Tibial artery (tissue), 4 donors: ENCODE data around the gene C2CD4D.

Experiments used
- DNase-seq, 2 donors: peaks; one replicate each; pipeline ENCODE4 v3.0.0-alpha.2; 2019
- H3K27ac ChIP-seq, 2 donors: fragments of 200-600 bp; sonication (generic) in 1 of 2; 1 replicate in 1 of 2; 2 replicates in 1 of 2; pipeline ENCODE4 v1.5.1; 2018 to 2019; ENCODE audit warnings: mild to moderate bottlenecking in 1 of 2
- H3K27me3 ChIP-seq, 2 donors: fragments of 200-600 bp; sonication (generic) in 1 of 2; one replicate each; pipeline versions ENCODE4 v1.5.1 to v1.6.0; 2016 to 2019
- H3K36me3 ChIP-seq, 3 donors: fragments of 200-600 bp; sonication (generic) in 2 of 3; one replicate each; pipeline ENCODE4 v1.5.1; 2016 to 2019; ENCODE audit warnings: mild to moderate bottlenecking in 2 of 3
- H3K4me1 ChIP-seq, 4 donors: fragments of 200-600 bp; sonication (generic) in 2 of 4; 1 replicate in 3 of 4; 2 replicates in 1 of 4; pipeline ENCODE4 v1.5.1; 2016 to 2019
- H3K4me3 ChIP-seq, 2 donors: fragments of 200-600 bp; sonication (generic) in 1 of 2; 1 replicate in 1 of 2; 2 replicates in 1 of 2; pipeline ENCODE4 v1.5.1; 2018 to 2019; ENCODE audit warnings: mild to moderate bottlenecking in 2 of 2
- H3K9me3 ChIP-seq, 3 donors: fragments of 200-600 bp; sonication (generic) in 1 of 3; one replicate each; pipeline ENCODE4 v1.5.1; 2016 to 2019
- intact Hi-C: fragments of 100-400 bp; cut with DNase I; formaldehyde crosslinking; loops from one replicate; pipeline ENCODE4 v1.15.0; 2023; ENCODE audit warnings: low total_unique reads
- TF ChIP-seq, protein P1 (sequence below), 2 experiments: fragments of 200-600 bp in 1 of 2; fragments of 450-650 bp in 1 of 2; IDR thresholded peaks; one replicate each; pipeline ENCODE4 v1.5.1; 2017 to 2019; ENCODE audit warnings: antibody characterized with exemption in 2 of 2, mild to moderate bottlenecking in 1 of 2, moderate library complexity in 1 of 2

C2CD4D gene

DNA sequence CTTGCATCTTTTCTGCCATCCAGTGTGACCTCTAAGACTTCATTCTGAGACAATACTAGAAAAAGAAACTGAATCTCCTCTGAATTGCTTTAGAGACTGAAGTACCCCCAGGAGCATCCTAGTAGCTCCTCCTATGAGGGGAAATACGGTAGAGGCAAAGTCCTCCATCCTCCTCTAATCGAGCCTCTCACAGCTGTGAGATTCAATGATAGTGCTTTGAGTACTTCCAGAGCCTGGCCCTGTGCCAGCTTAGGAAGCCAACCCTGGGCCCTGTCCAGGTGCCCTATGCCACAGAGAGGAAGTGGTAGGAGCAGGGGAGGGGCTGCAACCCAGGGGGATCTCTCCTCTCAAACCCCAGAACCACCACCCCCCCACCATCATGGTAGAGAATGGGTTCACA lies 18.7 kb downstream of the C2CD4D start:
- TF ChIP-seq, protein P1, sequence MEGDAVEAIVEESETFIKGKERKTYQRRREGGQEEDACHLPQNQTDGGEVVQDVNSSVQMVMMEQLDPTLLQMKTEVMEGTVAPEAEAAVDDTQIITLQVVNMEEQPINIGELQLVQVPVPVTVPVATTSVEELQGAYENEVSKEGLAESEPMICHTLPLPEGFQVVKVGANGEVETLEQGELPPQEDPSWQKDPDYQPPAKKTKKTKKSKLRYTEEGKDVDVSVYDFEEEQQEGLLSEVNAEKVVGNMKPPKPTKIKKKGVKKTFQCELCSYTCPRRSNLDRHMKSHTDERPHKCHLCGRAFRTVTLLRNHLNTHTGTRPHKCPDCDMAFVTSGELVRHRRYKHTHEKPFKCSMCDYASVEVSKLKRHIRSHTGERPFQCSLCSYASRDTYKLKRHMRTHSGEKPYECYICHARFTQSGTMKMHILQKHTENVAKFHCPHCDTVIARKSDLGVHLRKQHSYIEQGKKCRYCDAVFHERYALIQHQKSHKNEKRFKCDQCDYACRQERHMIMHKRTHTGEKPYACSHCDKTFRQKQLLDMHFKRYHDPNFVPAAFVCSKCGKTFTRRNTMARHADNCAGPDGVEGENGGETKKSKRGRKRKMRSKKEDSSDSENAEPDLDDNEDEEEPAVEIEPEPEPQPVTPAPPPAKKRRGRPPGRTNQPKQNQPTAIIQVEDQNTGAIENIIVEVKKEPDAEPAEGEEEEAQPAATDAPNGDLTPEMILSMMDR (IDR thresholded peaks at IDR 0.05), result no peak
- DNase-seq, result no peak
- Histone ChIP-seq H3K4me1 (peaks cover 0 to 2% (median 0%) of the 10 kb centered on the region in 4 donors), H3K27ac (no peak overlapping the region), H3K9me3 (no peaks in the 10 kb centered on the region), H3K27me3 (peaks cover 0 to 12% of the 10 kb centered on the region in 2 donors), H3K4me3 (no peak overlapping the region), H3K36me3 (no peaks in the 10 kb centered on the region)
- intact Hi-C loops, result no loop called here

DNA sequence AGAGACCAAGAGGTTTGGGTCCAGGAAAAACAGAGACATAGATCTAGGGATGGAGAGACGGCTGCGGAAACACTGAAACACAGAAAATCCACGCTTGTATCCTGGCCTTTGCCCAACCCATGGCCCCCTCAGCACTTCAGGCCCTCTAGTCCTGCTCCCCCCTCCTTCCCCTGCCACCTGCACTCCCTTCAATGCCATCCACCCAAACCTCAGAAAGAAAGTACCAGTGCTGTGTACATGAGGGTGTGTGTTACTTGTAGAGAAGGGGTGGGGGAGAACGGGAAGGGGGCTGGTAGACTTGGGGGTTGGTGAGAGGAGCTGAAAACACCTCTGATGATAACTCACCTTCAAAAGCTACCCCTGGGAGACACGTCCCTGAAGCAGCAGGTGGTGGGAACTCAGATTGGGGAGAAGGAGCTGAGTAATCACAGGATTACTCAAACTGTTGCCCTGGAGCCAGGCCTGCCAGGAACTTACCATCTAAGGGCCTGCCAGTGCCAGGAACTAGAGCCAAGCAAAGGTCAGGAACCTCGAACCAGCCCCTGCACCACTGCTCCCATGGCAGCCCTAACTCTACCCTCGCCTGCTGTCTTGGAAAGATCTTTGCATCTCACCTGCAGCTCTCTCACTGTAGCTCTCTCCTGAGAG lies 19.5 kb downstream of the C2CD4D start:
- intact Hi-C loops, result no loop called here
- peaks cover 0 to 2% (median 0%) of the 10 kb centered on the region in 4 donors for H3K4me1 ChIP-seq
- peaks cover 0 to 3% (median 0%) of the 10 kb centered on the region in 3 donors for H3K36me3 ChIP-seq
- no peak overlapping the region for H3K27ac ChIP-seq
- peaks cover 0 to 19% of the 10 kb centered on the region in 2 donors for H3K27me3 ChIP-seq
- no peaks in the 10 kb centered on the region for H3K9me3 ChIP-seq
- DNase-seq, result no peak
- TF ChIP-seq, protein P1 (IDR thresholded peaks at IDR 0.05), result no peak
- H3K4me3 ChIP-seq, result no peak overlapping the region

DNA sequence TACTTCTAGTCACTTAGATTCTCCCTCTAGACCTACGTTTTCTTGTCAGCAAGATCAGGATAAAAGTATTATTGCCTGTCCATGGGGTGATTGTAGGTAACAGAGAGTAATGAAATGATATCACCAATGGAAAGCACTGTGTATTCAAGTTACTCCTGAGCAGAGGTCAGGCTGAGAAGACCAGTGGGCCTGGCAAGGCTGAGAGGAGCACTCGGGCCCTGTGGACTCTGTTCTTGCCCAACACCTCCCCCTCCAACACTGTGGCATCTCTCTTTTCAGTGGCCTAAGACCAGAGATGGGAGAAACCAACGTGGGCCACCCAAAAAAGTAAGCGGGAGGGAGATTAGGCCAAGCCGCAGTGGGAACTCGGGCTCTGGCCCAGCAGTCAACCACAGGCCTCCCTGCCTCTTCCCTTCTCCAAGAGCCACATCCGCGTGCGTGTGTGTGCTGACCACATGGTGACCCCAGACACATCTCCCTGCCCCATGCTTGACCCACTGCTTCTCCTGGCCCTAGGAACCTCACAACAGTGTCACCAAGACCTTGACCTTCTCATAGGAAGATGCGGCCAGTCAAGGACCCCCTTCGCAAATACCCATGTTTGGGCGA lies 20.3 kb downstream of the C2CD4D start:
- H3K36me3 ChIP-seq, result peaks cover 0 to 11% (median 0%) of the 10 kb centered on the region in 3 donors
- no peak for DNase-seq
- no peak overlapping the region for H3K27ac ChIP-seq
- no peak overlapping the region for H3K4me3 ChIP-seq
- peaks cover 0 to 22% of the 10 kb centered on the region in 2 donors for H3K27me3 ChIP-seq
- TF ChIP-seq, protein P1 (IDR thresholded peaks at IDR 0.05), result no peak
- no peaks in the 10 kb centered on the region for H3K9me3 ChIP-seq
- peaks cover 0 to 2% (median 0%) of the 10 kb centered on the region in 4 donors for H3K4me1 ChIP-seq
- intact Hi-C loops, result no loop called here

DNA sequence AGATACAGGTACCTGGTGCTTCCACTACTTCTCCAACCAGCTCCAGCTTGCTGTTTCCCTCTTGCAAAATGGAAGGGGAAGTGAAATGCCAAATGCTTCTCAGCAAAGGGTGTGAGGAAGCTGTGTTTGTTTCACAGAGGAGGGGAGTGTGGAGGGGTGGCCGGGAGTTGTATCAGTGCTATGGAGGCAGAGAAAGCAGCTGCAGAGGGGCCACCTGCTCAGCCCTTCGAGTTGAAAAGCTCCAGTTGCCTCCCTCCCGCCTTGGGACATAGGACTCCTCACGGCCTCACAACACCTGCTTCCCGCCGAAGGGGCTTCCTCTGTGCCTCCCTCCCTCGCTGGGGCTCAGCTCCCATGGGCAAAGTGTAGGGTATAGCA lies 22.3 kb downstream of the C2CD4D start:
- H3K27ac ChIP-seq, result no peak overlapping the region
- H3K4me1 ChIP-seq, result peaks cover 0 to 2% (median 0%) of the 10 kb centered on the region in 4 donors
- H3K27me3 ChIP-seq, result peaks cover 0 to 23% of the 10 kb centered on the region in 2 donors
- H3K9me3 ChIP-seq, result no peaks in the 10 kb centered on the region
- no peak overlapping the region for H3K4me3 ChIP-seq
- TF ChIP-seq, protein P1 (IDR thresholded peaks at IDR 0.05), result no peak
- peaks cover 0 to 22% (median 0%) of the 10 kb centered on the region in 3 donors for H3K36me3 ChIP-seq
- no peak for DNase-seq
- intact Hi-C loops, result no loop called here

DNA sequence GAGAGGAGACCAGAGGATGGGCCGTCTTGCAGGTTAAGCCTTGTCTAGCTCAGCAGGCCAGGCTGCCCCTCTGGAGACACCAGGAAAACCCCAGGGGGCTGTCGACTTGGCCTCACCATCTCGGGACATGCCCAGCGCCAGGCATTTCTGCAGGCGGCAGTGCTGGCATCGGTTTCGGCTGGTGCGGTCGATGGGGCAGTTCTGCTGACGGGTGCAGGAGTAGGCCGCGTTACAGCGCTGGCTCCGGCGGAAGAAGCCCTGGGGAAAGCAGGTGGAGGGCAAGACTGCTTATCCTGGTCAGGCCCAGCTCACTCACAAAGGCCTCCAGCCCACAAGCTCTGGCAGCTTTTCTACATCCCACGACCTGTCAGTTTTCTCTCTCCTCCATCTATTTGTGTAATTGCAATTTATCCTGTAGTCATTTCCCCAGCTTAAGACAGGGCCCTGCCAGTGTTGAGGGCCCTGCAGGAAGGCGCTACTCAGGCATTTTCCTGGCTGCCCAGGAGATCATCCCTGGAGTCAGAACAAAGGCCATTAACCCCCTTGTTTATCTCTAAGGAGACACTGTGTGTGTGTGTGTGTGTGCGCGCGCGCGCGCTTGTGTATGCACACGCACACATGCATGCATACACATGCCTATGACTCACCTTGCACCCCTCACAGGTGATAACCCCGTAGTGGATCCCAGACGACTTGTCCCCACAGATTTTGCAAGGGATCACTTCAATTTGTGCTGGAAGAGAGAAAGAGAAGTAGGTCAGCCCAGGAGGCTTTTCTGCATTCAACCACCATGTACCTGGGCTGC lies 22.9 kb downstream of the C2CD4D start:
- Histone ChIP-seq H3K9me3 (no peaks in the 10 kb centered on the region), H3K4me3 (no peak overlapping the region), H3K36me3 (peaks cover 0 to 22% (median 0%) of the 10 kb centered on the region in 3 donors), H3K27ac (no peak overlapping the region), H3K27me3 (peaks cover 0 to 19% of the 10 kb centered on the region in 2 donors), H3K4me1 (peaks cover 0 to 2% (median 0%) of the 10 kb centered on the region in 4 donors)
- intact Hi-C loops, result no loop called here
- TF ChIP-seq, protein P1 (IDR thresholded peaks at IDR 0.05), result no peak
- no peak for DNase-seq
